Left colon (tissue), 2 donors: ENCODE measurements around the gene COX15. TPM values are rescaled to one million over a fixed set of nuclear protein-coding genes. Genes with fewer than 3 reads are reported as not detected.
"Not testable (repeated sequence)": the region's sequence is repeated elsewhere in the genome, so short reads cannot be mapped to it uniquely, and the experiment has no call there.

Experiments used
- ATAC-seq: fragments of 200-7000 bp; cut with Tn5 transposase; one replicate; pipeline ENCODE4 v1.9.1; 2020; ENCODE audit warnings: mild to moderate bottlenecking, moderate library complexity
- DNase-seq, 2 donors: peaks; one replicate each; pipeline ENCODE4 v3.0.0-alpha.2; 2020
- intact Hi-C, 2 donors: fragments of 100-400 bp; cut with DNase I in 1 of 2; cut with micrococcal nuclease in 1 of 2; formaldehyde crosslinking; loops; one replicate each; pipeline versions ENCODE4 v1.11.2 to v1.14.0; 2022; cut with DNase I, micrococcal nuclease
- long read RNA-seq: library from polyadenylated mRNA; unstranded; transcript quantifications from one replicate; pipeline ENCODE4 v2.0.0, GENCODE V29; 2021
- total RNA-seq, 2 donors: library from RNA; stranded (reverse); fragmentation: NEBNext Ultra II Directional; extraction: Animal tissue kit (Norgen Biotek cat#: 25700); gene quantifications; one replicate each; pipeline ENCODE4 v1.2.1, GENCODE V29; 2021
- donor health status: DM: no; HTN: no; CAD: no.
- donor health status: DM: yes; HTN: yes; CAD: no.

COX15 gene
- 10 to 100 TPM; 41.4 to 43.5 TPM for total RNA-seq
- long read RNA-seq, transcript COX15-201 (9 exons, 2,356 nt) = major isoform, 45 of 62 reads
- long read RNA-seq, partial matches to known transcripts = 4 of 62 reads
- long read RNA-seq, other reads (novel, unspliced or antisense) = 9 of 62 reads

DNA sequence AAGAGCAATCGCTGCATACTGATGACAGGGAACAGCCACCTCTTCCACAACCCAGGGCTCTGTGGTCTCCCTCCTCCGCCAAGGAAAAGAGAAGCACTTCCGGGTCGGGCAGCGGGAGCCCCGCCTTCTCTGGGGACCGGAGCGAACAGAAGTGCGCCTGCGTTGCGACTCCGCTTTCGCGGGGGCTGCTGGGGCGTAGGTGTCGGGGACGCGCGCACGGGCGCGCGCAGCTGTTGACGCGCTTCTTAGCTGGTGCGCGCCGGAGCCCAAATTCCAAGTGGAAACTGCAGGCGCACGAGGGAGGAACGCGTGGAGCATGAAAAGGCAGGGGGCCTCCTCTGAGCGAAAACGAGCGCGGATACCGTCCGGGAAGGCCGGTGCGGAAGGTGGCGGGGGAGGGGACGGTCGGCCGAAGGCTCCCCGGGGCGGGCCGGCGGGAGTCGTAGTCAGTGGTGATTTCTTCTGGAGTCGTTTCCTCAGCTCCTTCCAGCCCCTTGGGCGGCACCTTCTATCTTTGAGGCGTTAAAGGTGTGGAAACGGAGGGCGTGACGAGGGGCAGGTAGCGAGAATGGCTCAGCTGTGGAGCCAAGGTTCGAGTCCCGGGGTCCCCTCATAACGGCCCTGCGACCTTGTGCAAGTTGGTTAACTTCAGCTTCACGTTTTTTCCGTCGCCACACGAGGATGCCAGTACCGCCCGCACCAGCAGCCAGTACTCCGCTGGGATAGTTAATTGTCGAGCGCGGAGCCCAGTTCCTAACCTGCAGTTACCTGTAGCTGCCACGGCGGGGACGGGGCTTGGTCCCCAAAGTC is at the start of gene COX15, which contains the start of gene CUTC:
COX15 (minus strand) TSS at position 95 of the 810 bp plus-strand sequence; CDS start at position 17, 78 bp downstream.
CUTC (plus strand) TSS at position 202 of the 810 bp plus-strand sequence; CDS start at position 317, 115 bp downstream.
- ATAC-seq (peak; percentile 93), DNase-seq (peak; percentile 97 to 98)
- intact Hi-C loops = no loop called here

DNA sequence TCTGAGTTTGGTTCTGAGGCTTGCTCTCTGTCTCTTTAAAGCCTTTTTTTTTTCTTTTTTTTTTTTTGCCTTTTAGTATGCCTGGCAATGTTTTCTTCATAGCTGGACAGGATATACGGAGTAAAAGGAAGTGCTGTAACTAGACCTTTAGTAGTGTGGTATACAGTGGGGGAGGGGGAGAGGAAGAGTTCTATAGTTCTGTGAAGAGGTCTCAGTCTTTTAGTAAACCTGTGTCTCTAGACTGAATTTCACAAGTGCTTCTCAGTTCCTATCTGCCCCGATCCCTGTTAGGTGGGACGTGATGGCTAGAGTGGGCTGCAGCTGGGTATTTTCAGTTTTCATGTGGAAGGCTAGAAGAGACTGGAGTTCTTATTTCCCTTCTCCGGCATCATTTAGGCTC is 47.4 kb upstream of the COX15 start:
- intact Hi-C loops = no loop called here
- DNase-seq = no peak
- peak; percentile 45 for ATAC-seq

- ATAC-seq = no peak
- DNase-seq = no peak
- intact Hi-C loops = no loop called here
These were observed 46.2 kb upstream of the COX15 start for GRCh38 chr10:99777918-99778714.

DNA sequence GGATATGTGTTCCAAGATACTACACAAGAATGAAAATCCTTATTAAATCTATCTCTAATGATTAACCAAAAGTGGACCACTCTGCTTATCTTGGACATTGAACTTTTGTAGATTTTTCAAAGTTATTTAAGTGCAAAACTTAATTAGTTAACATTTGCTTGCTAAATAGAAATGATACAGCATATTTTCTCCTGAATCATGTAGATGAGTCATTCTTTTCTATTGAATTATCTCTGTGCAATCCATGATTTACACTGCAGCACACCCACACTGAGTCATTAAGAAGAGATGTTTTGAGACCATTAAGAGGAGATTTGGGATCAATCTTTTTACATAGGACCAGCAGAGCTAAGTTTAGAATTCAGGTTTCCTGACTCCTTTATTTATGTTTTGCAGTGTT is 43.9 kb upstream of the COX15 start:
- ATAC-seq = peak; percentile 66
- intact Hi-C loops = no loop called here
- no peak for DNase-seq

DNA sequence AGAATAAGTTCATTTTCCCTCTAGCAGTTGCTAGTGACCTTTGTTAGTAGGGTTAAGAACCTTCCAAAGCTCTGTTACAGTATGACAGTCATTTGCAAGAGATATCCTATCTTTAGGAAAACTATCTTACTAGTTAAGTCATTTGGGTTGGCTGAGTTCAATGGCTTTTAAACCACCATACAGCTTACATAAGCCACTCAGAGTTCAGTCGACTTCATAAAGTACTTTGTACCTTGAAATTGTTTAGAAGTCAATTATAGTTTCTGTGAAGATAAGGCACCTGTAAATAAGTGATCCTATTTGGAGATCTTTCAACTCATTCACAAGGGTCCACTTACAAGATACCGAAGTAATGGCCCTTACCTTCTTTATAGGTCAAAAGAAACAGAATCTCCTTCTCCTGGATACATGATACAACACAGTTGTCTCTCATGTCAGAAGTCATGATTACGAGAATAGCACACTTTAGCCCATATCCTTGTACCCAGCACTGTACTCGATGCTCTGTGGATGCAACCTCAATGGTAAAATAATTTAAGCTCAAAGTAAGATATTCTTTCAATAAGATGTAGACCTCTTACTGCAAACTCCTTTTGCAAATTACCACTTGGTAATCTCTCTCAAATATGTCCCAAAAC is 38.6 kb upstream of the COX15 start:
- peak; percentile 82 for ATAC-seq
- intact Hi-C loops = no loop called here
- no peak for DNase-seq

DNA sequence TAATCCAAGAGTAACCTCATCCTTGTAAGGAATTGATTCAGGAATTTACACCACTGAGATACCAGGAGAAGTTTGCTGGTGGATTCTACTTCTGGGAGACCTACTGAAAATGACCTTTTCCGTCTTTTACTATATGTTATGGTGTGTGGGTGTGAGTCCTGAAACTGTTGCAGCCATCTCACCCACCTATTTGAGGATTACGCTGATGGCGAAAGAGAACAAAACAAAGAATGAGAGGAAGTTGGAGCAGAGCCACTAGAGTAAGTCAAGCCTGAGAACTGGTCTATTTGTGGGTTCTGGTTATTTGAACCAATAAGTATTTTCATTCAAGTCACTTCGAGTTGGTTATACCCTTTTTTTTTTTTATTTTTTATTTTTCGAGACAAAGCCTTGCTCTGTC is 37.8 kb upstream of the COX15 start:
- ATAC-seq (no peak), DNase-seq (no peak)
- intact Hi-C loops = no loop called here

DNA sequence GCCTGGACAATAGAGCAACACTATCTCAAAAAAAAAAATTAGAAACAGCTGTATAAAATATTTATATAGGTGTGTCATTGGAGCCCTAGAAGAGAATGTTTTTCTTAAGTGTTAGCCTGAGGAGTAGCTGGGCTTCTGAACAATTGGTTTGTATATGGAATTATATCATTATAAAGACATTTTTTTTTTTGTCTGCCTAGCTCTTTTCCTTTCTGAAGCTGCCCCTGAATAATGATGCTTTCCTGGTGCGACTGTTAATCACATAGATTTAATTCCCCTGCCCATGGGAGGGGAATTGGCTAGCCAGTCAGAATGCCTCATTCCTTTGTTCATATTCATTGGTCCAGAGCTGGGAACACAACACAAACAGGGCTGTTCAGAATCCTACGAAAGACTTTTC is 36.6 kb upstream of the COX15 start:
- intact Hi-C loops = no loop called here
- ATAC-seq (no peak), DNase-seq (no peak)

GRCh38 chr10:99767901-99768300 is 36.0 kb upstream of the COX15 start:
- no peak for ATAC-seq
- no peak for DNase-seq
- intact Hi-C loops = no loop called here

GRCh38 chr10:99766302-99766681 is 34.4 kb upstream of the COX15 start:
- no peak for DNase-seq
- no peak for ATAC-seq
- intact Hi-C loops = no loop called here

GRCh38 chr10:99765672-99766301 is 33.9 kb upstream of the COX15 start:
- no peak for ATAC-seq
- no peak for DNase-seq
- intact Hi-C loops = no loop called here

DNA sequence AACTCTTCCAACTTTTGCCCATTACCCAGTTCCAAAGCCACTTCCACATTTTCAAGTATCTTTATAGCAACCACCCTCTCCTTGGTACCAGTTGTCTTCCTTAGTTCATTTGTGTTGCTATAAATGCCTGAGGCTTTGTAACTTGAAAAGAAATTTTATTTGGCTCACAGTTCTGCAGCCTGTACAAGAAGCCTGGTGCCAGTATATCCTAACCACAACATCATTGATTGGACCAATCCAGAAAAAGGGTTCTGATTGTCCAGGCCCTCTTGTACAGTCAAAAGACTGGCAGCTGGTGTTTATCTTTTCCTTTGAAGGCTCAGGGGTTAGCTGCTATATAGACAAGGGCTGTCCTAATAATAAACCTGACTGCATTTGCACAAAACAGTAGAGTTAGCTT is 29.4 kb upstream of the COX15 start:
- intact Hi-C loops = no loop called here
- ATAC-seq (no peak), DNase-seq (no peak)

GRCh38 chr10:99760321-99760720 is 28.4 kb upstream of the COX15 start:
- intact Hi-C loops = no loop called here
- ATAC-seq = no peak

DNA sequence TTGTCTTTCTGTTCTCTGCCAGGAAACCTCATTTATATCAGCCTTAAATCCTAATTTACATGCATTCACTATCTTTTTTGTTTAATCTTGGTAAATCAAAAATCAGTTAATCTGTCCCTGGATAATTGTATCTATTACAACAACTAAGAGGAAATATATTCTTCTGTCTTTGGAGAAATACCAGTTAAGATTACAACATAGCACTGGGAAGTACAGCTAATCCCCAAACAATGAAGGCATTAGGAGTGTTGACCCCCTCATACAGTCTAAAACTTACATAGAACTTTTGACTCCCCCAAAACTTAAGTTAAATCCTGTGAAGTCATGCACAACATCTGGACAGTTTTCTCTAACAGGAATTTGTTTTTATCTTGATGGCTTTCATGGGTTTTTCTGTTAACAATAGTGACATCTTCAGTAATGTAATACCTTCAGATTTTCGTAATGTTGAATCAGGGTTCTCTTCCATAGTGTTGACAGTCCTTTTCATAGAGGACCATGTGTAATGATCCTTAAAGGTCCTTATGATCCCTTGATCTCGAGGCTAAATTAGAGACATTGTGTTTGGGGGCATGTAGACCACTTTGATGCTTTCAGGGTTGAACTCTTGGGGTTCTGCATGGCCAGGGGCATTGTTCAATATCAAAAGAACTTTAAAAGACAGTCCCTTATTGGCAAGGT is 26.4 kb upstream of the COX15 start:
- intact Hi-C loops = no loop called here
- no peak for ATAC-seq
- DNase-seq = no peak

More at GRCh38 chr10:99760321-99760720, 28.4 kb upstream of the COX15 start:
- no peak for DNase-seq

DNA sequence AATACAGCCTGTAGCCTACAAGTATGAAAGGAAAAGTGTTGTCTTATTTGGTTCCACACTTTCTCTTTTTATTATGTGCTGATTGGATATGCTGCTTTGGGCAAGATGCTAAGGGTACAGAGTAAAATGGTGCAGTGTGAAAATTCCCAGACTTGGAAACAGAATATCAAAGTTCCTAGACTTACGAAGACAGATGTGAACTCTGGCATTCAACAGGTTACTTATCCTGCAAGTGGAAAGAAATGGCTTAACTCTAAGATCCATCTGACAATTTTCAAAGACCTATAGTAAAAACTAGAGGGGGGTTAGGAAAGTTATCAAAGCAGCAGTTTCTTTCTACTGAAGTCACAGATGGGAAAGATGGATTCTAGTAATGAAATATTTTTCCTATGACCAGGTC is 24.2 kb upstream of the COX15 start:
- intact Hi-C loops = no loop called here
- no peak for ATAC-seq
- DNase-seq = no peak

DNA sequence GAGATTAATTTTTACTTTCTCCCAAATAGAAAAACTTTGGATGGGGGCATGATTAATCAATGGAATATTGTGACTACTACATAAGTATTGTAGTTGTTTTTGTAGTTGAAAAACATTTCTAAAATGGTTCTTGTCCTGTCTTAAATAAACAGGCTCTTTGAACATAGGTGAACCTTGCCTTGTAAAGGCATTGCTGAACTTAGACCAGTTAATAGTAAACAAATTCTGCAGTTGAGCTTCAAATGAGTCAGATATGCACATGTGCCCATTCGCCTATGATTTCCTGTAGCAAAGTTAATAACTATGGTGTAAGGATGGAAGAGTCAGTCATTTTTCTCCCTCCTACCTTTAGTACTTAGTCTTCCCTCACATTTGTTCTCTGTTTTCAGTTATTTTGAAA is 22.7 kb upstream of the COX15 start:
- ATAC-seq (no peak), DNase-seq (no peak)
- intact Hi-C loops = no loop called here

GRCh38 chr10:99750641-99751040 is 18.7 kb upstream of the COX15 start:
- no peak for DNase-seq
- ATAC-seq = no peak

GRCh38 chr10:99748823-99749451 is 17.0 kb upstream of the COX15 start:
- no peak for ATAC-seq
- no peak for DNase-seq
- intact Hi-C loops = no loop called here

More at GRCh38 chr10:99750641-99751040, 18.7 kb upstream of the COX15 start:
- intact Hi-C loops = no loop called here

DNA sequence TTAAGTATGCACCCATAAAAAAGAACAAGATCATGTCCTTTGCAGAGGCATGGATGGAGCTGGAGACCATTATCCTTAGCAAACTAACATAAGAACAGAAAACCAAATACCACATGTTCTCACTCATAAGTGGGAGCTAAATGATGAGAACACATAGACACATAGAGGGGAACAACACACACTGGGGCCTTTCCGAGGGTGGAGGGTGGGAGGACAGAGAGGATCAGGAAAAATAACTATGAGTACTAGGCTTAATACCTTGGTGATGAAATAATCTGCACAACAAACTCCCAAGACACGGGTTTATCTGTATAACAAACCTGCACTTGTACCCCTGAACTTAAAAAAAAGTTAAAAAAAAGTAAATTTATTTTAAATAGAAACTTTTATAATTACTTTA is 14.2 kb upstream of the COX15 start:
- ATAC-seq, DNase-seq, intact Hi-C loops: not testable (repeated sequence)
